Measurements from ENCODE around the gene TSPAN4.

The TSPAN4 gene

DNA sequence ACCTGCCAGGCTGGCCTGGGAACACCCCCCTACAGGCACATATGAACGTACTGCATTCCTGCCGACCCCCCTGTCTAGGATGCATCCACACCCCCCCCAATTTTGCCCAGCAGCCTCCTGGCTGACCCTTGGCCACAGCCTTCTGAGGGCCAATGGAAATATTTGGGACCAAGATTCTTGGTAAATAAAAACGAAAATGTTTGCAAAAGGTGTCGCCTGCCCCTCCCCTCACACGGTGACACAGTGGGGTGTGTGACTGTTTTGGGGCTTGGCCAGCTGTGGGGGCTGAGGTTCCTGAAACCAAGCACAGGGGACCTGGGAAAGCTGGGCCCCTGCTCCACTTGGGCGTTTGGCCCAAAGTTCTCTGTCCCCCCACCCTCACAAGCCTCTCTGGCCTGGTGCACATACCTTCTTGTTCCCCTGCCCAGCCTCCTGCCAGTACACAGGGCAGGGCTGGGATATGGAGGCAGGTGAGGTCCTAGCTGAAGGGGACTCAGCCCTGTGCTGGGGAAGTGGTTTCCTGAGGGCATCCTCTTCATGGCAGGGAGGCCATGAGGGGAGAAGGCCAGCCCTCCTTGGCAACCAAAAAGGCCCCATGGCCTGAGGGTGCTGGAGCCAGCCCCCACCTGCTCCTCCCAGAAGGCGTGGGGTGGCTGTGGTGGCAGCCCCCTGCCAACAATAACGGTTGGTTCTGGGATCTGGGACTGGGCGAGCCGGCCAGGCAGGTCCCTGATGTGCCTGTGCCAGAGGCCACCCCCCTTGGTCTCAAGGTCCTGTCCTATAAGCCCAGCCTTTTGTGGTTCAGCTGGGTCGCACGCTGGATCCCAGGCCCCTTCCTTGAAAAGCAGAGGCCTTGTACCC, 17.1 kb upstream of the TSPAN4 start:
- no peaks in the 10 kb centered on the region for H3K9me3 Mint-ChIP-seq (ENCODE audit: low read depth)
- H3K4me1 Mint-ChIP-seq (ENCODE audit: low read depth), result peaks cover 26% of the 10 kb centered on the region
- no peak overlapping the region for H3K27ac Mint-ChIP-seq
- no peaks in the 10 kb centered on the region for H3K36me3 Mint-ChIP-seq
- H3K4me3 Mint-ChIP-seq, result no peak overlapping the region
- peaks cover 2% of the 10 kb centered on the region for H3K27me3 Mint-ChIP-seq

DNA sequence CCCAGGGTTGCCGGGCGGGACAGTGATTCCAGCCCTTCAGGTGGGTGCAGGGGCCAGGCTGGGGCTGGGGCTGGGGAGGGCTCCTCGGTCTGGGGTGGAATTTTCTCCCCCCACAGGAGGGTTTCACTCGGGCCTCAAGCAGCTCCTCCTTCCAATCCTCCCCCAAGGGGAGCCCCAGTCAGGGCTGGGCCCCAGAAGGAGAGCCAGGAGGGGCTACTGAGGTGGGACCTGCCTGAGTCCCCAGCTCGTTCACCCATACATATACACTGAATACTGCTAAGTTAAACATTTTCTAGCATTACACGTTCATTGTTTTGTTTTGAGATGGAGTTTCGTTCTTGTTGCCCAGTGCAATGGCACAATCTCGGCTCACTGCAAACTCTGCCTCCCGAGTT, 16.4 kb upstream of the TSPAN4 start:
- Mint-ChIP-seq H3K27me3 (peaks cover 2% of the 10 kb centered on the region), H3K4me1 (ENCODE audit: low read depth) (peaks cover 20% of the 10 kb centered on the region), H3K36me3 (no peaks in the 10 kb centered on the region), H3K4me3 (peak overlapping the region; percentile 72), H3K27ac (no peak overlapping the region), H3K9me3 (ENCODE audit: low read depth) (no peaks in the 10 kb centered on the region)

DNA sequence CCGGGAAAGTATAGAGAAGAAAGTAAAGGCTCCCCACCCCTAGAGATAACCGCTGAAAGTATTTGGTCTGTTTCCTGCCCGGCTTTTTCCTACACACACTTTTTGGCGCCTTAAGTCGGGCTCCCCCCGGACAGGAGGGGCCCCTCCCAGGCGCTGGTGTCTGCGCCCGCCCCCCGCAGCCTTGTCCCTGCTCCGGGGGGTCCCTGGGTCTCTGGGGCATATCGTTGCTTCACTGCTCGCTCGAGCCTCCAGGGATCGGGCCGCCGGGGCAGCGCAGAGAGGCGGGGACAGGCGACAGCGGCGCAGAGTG, 15.9 kb upstream of the TSPAN4 start:
- Mint-ChIP-seq H3K27ac (no peak overlapping the region), H3K36me3 (no peaks in the 10 kb centered on the region), H3K9me3 (ENCODE audit: low read depth) (no peaks in the 10 kb centered on the region), H3K4me1 (ENCODE audit: low read depth) (peaks cover 20% of the 10 kb centered on the region), H3K27me3 (peaks cover 2% of the 10 kb centered on the region), H3K4me3 (peak overlapping the region; percentile 72)

DNA sequence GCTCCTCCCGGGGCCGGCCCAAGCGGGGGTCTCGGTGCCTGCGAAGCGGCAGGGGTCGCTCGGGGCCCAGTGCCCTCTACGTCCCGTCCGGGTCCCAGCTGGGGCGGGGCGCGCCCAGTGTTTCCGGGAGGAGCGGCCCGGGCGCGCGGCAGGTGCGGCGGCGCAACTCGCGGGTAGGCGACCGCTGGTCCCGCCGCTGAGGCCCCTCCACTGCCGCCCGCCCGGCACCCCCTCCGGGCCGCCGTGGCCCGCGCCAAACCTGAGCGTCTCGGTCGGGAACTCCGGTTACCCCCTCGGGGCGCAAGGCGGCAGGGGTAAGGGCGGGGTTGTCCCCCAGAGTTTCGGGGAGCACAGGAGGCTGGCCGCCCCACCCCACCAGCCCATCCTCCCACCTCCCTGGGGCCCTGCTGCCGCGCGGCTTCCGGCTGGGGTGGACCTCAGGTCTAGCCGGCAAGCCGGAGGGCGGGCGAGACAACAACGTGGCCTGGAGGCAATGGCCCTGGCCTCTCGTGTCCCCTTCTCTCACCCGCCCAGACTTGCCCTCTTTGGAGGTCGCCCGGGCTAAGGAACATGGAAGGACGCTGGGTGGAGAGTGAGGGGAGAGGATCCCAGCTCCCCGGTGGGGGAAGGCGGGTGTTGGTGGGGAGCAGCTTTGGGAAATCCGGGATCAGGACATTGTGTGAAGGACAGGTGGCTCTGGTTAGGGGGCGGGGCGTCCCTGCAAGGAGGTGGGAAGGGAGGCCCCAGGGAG, 15.3 kb upstream of the TSPAN4 start:
- Mint-ChIP-seq H3K4me1 (ENCODE audit: low read depth) (peaks cover 21% of the 10 kb centered on the region), H3K27me3 (peaks cover 2% of the 10 kb centered on the region), H3K27ac (no peak overlapping the region), H3K9me3 (ENCODE audit: low read depth) (no peaks in the 10 kb centered on the region), H3K36me3 (no peaks in the 10 kb centered on the region), H3K4me3 (peak overlapping the region; percentile 74)

DNA sequence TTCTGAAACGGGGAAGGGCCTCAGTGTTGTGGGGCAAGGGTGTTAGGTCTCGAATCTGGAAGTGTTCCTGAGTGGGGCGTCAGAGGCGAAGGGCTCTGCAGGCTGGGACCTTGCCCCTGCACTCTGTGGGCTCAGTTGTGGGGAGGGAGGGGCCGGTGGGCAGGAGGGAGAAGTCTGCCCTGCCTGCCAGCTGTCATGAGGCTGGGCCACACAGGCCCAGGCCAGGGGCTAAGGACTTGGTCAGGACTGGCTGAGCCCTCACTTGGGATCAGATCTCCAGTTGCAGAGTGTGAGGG, 14.8 kb upstream of the TSPAN4 start, which contains the start of gene CRACR2B:
CRACR2B (plus strand) TSS at position 23 of the 296 bp plus-strand sequence. CDS start 689 bp downstream, outside the sequence.
- H3K36me3 Mint-ChIP-seq, result no peaks in the 10 kb centered on the region
- H3K9me3 Mint-ChIP-seq (ENCODE audit: low read depth), result no peaks in the 10 kb centered on the region
- peak within 1 kb of the TSS; percentile 74 for H3K4me3 Mint-ChIP-seq
- H3K4me1 Mint-ChIP-seq (ENCODE audit: low read depth), result peaks cover 21% of the 10 kb centered on the region
- H3K27ac Mint-ChIP-seq, result no peak within 1 kb of the TSS
- H3K27me3 Mint-ChIP-seq, result peaks cover 2% of the 10 kb centered on the region

DNA sequence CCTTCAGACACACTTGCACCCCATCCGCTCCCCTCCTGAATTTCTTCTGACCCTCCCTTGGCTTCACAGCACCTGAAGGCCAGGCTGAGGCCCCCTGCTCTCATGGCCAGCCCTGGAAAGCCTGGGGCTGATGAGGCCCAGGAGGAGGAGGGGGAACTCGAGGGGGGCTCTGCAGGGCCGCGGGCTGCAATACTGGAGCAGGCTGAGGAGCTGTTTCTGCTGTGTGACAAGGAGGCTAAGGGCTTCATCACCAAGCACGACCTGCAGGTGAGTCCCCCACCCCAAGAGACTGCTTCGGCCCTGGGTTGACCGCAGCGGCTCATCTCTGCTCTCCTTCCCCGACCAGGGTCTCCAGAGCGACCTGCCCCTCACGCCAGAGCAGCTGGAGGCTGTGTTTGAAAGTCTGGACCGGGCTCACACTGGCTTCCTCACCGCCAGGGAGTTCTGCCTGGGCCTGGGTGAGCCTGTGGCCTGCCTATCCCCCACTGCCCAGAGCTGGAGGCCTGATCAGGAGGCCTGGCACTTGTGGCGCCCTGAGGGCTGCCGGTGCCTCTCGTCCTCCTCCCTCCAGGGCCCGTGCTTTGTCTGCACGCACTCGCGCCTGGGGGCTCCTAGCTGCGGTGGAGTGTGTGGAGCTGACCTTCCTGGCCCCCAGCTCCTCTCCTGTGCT, 14.0 kb upstream of the TSPAN4 start:
- Mint-ChIP-seq H3K4me3 (peak overlapping the region; percentile 74), H3K27ac (no peak overlapping the region), H3K27me3 (peaks cover 2% of the 10 kb centered on the region), H3K36me3 (no peaks in the 10 kb centered on the region), H3K9me3 (ENCODE audit: low read depth) (no peaks in the 10 kb centered on the region), H3K4me1 (ENCODE audit: low read depth) (peaks cover 21% of the 10 kb centered on the region)

DNA sequence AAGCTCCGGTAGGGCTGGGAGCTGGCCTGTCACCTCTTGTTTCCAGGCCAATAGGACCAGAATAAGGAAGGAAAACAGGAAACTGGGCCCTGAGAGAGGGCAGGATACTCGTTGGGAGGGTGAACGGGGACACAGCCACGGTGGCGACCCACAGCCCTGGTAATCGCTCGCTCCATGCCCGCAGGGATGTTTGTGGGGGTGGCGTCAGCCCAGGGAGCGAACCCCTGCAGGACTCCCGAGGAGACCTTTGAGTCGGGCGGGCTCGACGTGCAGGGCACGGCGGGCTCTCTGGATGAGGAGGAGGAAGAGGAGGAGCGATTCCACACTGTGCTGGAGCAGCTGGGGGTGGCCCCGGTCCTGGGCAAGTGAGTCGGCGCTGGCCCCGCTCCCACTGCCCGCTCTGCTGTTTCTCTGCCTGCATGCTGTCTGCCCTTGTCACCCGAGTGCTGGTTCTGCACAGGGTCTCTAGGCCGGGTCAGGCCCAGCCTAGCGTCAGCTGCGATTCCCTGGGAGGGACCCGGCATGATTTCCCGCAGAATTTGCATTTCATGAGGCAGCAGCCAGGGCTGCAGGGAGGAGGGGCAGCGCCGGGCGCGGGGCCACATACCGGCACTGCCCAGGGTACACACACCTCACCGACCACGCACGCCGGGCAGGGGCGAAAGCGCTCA, 13.3 kb upstream of the TSPAN4 start:
- no peaks in the 10 kb centered on the region for H3K36me3 Mint-ChIP-seq
- peak overlapping the region; percentile 32 for H3K4me3 Mint-ChIP-seq
- H3K27ac Mint-ChIP-seq, result no peak overlapping the region
- peaks cover 27% of the 10 kb centered on the region for H3K4me1 Mint-ChIP-seq (ENCODE audit: low read depth)
- peaks cover 2% of the 10 kb centered on the region for H3K27me3 Mint-ChIP-seq
- no peaks in the 10 kb centered on the region for H3K9me3 Mint-ChIP-seq (ENCODE audit: low read depth)

DNA sequence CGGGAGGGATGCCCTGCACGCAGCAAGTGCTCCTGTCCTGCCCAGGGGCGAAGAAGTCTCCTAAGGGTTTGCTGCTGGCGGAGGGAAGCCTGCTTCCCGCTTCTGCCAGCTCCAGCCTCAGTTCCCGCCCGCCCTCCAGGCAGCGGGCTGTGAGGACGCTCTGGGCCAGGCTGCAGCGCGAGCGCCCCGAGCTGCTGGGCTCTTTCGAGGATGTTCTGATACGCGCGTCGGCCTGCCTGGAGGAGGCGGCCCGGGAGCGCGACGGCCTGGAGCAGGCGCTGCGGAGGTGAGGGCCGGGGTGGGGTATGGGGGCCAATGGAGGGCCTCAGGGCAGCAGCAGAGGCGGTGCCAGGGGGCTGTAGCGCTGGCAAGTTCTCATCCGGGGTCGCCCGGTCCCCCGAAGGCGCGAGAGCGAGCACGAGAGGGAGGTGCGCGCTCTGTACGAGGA, 12.8 kb upstream of the TSPAN4 start:
- peaks cover 27% of the 10 kb centered on the region for H3K4me1 Mint-ChIP-seq (ENCODE audit: low read depth)
- H3K36me3 Mint-ChIP-seq, result no peaks in the 10 kb centered on the region
- H3K4me3 Mint-ChIP-seq, result peak overlapping the region; percentile 32
- H3K9me3 Mint-ChIP-seq (ENCODE audit: low read depth), result no peaks in the 10 kb centered on the region
- no peak overlapping the region for H3K27ac Mint-ChIP-seq
- peaks cover 2% of the 10 kb centered on the region for H3K27me3 Mint-ChIP-seq

DNA sequence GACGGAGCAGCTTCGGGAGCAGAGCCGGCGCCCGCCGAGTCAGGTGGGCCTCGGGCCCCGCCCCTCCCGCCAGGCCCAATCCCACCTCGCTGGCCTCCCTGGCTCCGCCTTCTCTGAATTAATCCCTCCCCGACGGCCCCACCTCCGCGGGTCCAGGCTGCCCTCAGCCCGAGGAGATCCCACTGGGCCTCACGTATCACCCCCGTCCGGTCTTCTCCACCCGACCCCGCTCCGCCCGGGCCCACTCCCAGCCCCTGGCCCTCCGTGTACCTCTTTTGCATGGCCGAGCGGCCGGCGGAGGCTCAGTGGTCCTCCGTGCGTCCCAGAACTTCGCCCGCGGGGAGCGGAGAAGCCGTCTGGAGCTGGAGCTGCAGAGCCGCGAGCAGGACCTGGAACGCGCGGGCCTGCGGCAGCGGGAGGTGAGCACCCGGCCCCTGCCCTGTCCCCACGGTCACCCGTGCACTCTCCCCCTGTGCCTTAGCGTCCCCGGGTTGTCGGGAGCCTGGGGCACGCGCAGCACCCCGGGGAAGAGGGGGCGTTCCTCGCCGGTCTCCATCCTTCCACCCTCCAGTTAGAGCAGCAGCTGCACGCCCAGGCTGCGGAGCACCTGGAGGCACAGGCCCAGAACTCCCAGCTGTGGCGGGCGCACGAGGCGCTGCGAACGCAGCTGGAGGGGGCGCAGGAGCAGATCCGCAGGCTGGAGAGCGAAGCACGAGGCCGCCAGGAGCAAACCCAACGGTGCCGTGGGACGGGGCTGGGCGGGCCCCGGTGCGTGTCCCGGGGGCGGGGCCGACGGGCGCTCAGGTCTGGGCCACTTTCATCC, 12.1 kb upstream of the TSPAN4 start:
- Mint-ChIP-seq H3K27me3 (peaks cover 2% of the 10 kb centered on the region), H3K4me3 (peak overlapping the region; percentile 59), H3K36me3 (no peaks in the 10 kb centered on the region), H3K4me1 (ENCODE audit: low read depth) (peaks cover 27% of the 10 kb centered on the region), H3K27ac (no peak overlapping the region), H3K9me3 (ENCODE audit: low read depth) (no peaks in the 10 kb centered on the region)

DNA sequence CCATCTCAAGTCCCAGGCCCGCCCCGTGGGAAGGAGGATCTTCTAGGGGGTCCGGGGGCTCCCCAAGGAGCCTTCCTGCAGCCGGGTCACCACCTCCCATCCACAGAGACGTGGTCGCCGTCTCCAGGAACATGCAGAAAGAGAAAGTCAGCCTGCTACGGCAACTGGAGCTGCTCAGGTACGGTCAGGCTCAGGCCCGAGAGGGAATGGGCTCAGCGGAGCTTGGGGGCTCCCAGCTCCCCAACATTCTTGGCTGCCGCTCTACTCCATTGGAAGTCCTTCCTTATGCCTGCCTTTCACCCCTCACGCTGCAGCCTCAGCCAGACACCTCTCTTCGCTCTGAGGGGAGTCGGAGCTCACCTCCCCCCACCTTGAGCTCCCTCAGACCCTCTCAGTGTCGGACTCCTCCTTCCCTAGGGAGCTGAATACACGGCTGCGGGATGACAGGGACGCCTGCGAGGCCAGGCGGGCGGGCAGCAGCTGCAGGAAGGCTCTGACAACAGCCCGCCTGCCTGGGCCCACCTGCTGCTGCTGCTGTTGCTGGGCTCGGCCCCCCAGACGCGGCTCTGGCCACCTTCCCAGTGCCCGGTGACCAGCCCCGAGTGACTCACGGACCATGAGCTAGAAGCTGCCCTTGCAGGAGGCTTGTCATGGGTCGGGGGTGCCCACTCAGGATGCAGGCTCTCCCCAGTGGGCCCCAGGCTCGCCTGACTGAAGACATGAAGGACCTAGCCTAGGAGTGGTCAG, 11.4 kb upstream of the TSPAN4 start:
- Mint-ChIP-seq H3K9me3 (ENCODE audit: low read depth) (no peaks in the 10 kb centered on the region), H3K4me3 (peak overlapping the region; percentile 64), H3K4me1 (ENCODE audit: low read depth) (peaks cover 27% of the 10 kb centered on the region), H3K36me3 (no peaks in the 10 kb centered on the region), H3K27me3 (peaks cover 2% of the 10 kb centered on the region), H3K27ac (no peak overlapping the region)

DNA sequence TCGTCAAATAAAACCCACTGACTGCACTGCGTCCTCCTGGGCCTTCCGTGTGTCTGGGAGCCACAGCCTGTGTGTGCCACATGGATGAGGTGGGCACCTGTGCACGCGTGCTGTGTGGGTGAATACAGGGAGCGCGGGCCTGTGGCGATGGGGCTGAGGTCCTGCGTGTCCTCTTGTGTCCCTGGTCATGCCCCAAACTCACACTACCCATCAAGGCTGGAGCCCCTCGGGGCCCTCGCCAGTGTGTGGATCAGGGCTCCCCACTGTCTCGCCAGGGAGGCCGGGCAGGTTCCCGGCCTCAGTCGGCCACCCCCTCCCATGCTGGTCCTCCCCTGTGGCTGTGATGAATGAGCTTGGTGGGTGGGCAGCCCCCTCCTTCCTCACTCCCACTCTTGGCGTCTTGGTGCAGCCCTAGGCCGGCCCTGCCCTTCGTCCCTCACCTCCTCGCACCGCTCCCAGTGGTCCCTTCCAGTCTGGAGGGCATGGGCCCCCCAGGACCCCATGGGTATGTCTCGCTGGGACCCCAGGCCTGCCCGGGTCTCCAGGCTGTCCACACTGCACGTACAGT, 10.6 kb upstream of the TSPAN4 start:
- Mint-ChIP-seq H3K27me3 (peaks cover 2% of the 10 kb centered on the region), H3K27ac (no peak overlapping the region), H3K9me3 (ENCODE audit: low read depth) (no peaks in the 10 kb centered on the region), H3K4me1 (ENCODE audit: low read depth) (peaks cover 23% of the 10 kb centered on the region), H3K4me3 (peak overlapping the region; percentile 64), H3K36me3 (no peaks in the 10 kb centered on the region)

DNA sequence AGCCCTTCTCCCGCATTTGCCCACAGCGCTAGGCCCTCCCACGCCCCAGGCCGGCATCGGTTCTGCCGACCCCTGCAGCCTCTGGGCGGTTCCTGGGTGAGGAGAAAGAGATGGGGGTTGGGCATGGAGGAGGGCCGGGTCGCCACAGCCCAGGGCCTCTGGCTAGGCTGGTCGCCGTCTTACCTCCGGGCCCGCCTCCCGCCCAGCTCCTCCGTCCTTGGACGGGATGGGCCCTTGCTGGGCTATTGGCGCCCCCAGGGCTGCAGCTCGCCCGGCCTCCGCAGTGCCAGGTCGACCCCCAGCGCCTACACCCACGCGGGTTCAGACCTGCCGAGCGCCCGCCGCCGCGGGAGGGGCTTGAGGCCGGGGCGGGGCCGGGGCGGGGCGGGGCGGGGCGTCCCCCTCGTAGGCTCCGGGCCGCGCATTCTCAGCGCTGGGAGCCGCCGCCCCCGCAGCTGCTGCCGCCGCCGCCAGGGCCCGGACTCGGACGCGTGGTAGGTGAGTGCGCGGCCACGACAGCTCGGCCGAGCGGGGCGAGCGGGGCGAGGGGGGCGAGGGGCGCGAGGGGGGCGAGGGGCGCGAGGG, 10.0 kb upstream of the TSPAN4 start, which contains the start of gene CD151:
CD151 (plus strand) TSS at position 424 of the 585 bp plus-strand sequence. CDS start 3,118 bp downstream, outside the sequence.
- peaks cover 1% of the 10 kb centered on the region for H3K27me3 Mint-ChIP-seq
- H3K4me1 Mint-ChIP-seq (ENCODE audit: low read depth), result peaks cover 21% of the 10 kb centered on the region
- H3K4me3 Mint-ChIP-seq, result peak within 1 kb of the TSS; percentile 73
- no peak within 1 kb of the TSS for H3K27ac Mint-ChIP-seq
- H3K9me3 Mint-ChIP-seq (ENCODE audit: low read depth), result no peaks in the 10 kb centered on the region
- no peaks in the 10 kb centered on the region for H3K36me3 Mint-ChIP-seq
